GM12865 (cell line): Measurements from ENCODE around the gene DCLK1.

Experiments used
- DNase-seq: peaks from one replicate; pipeline ENCODE4 v3.0.0; 2010; ENCODE audit warnings: low read depth
- H3K4me3 ChIP-seq: 2 replicates; pipeline ENCODE4 v1.5.1; 2011; ENCODE audit warnings: mild to moderate bottlenecking, low read depth, low read length, control low read depth
- CTCF ChIP-seq: IDR thresholded peaks from 2 replicates; pipeline ENCODE4 v1.5.1; 2011; ENCODE audit warnings: low read length, control low read depth, low read depth, inconsistent platforms; ENCODE audit not compliant: insufficient read depth; ENCODE audit errors: missing control alignments

The DCLK1 gene

DNA sequence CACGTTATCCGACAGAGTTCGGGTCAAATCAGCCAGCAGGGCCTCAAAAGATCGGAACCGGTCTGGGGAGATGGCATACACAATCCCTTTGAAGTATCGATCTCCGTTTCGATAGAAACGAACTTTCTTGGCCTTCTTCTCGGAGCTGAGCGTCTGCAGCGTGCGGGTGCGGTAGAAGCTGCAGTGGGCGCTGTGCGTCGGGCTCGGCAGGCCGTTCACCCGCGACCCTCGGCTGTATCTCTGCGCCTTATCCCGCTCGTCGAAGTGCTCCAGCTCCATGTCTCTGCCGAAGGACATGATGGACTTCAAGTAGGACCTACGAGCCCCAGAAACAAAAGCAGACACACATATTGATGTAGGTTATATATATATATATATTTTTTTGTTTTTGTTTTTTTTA lies 5.3 kb downstream of the DCLK1 start:
- TF ChIP-seq CTCF, result no peak
- no peak overlapping the region for H3K4me3 ChIP-seq
- DNase-seq, result no peak

GRCh38 chr13:36124236-36124822 lies 6.9 kb downstream of the DCLK1 start:
- H3K4me3 ChIP-seq, result no peak overlapping the region
- DNase-seq, result no peak
- TF ChIP-seq CTCF, result no peak

DNA sequence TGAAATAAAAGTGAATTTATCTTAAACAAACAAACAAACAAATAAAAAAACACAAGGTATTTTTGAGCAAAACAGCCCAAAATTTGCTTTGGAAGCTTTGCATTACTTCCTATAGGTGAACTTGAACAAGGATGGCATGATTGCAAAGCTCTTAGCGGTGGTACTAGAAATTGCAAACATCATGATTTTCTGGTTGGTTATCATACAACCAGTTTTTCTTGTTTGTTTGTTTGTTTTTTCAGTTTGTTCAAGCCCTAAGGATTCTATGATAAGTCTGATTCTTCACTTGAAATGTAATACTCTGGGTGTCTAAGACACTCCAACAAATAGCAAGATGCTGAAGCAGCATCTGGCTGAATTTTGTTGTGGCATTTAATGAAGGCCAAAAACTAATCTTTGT lies 15.9 kb downstream of the DCLK1 start:
- TF ChIP-seq CTCF, result no peak
- DNase-seq, result no peak
- H3K4me3 ChIP-seq, result no peak overlapping the region

DNA sequence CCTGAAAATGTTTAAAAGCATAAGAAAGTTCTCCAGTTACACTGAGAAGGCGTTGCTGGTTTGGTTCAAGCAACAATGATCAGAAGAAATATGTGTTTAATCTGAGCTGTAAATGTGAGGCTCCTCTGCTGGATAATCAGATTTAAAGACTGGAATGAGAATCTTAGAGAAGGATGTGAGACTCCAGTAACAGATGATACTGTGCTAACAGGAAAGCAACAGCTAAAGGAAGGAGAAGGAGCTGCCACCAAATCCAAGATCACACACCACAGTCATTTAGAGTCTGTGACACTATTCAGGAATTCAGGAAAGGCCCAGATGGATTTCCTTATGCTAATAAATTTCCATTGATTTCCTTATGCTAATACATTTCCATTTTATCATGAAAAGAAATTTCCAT lies 16.9 kb downstream of the DCLK1 start:
- no peak for TF ChIP-seq CTCF
- no peak overlapping the region for H3K4me3 ChIP-seq
- DNase-seq, result no peak

DNA sequence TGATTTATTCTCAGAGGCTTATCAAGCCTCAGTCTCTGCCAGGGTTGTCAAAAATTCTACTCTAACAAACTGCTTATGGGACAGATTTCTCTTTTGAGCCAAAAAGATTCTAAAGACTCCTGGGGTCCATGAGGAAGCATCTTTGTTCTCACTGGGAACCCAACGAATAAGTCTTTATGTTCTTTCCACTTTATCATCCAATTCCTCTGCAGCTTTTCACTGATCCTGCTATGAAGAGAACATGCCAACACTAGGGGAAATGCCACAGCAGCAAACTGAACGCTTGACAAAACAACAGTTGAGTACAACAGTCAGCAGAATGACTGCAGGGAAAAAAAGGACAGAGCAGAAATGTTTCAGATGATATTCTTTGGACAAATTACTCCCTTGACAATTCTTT lies 22.2 kb downstream of the DCLK1 start:
- no peak overlapping the region for H3K4me3 ChIP-seq

DNA sequence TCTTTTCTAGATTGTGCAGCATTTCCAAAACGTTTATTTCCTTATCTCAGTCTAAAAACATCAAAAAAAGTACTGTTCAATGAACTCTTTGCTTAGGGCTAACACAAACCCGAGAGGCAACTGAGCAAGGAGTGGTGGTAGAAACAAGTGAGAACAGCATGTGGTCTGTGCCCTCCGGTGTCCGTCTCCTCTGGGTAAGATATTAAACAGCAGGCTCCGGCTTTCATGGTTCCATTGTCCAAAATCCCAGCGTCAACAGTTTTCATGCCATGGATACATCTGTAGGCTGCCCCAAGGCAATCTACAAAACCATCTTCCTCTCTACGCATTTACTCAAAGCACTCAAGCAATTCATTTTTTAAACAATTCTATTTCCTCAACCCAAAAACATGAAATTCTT lies 22.8 kb downstream of the DCLK1 start:
- H3K4me3 ChIP-seq, result no peak overlapping the region
- TF ChIP-seq CTCF, result no peak
- DNase-seq, result no peak

More for the DNA sequence above, 22.2 kb downstream of the DCLK1 start:
- DNase-seq, result no peak
- TF ChIP-seq CTCF, result no peak

DNA sequence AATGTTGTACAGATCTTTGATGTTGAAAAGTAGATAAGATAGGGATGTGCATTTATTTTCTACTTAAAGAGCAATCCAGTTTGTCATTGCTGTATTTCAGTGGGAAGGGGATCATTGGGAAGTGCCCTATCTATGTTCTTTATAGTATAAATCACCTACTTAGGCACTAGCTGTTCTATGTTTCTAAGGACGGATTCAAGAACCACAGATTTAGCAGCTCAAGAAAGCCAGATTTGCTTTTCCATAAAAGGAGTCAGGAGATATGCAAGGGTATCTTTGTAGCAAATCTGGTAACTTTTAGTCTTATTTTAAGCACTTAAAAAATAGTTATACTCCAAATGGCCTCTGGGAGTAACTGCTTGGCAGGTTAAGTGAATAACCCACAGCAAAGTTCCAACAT lies 23.7 kb downstream of the DCLK1 start:
- no peak for TF ChIP-seq CTCF
- DNase-seq, result no peak
- no peak overlapping the region for H3K4me3 ChIP-seq
